ENCODE measurements around the gene SBNO2. TPM values are rescaled to one million over a fixed set of nuclear protein-coding genes. Genes with fewer than 3 reads are reported as not detected.

The SBNO2 gene
- total and polyA plus RNA-seq, 2 donors (not counting 3 experiments of a cell fraction or from before 2014, with no cell fraction given), result 31.4 to 65.7 TPM

DNA sequence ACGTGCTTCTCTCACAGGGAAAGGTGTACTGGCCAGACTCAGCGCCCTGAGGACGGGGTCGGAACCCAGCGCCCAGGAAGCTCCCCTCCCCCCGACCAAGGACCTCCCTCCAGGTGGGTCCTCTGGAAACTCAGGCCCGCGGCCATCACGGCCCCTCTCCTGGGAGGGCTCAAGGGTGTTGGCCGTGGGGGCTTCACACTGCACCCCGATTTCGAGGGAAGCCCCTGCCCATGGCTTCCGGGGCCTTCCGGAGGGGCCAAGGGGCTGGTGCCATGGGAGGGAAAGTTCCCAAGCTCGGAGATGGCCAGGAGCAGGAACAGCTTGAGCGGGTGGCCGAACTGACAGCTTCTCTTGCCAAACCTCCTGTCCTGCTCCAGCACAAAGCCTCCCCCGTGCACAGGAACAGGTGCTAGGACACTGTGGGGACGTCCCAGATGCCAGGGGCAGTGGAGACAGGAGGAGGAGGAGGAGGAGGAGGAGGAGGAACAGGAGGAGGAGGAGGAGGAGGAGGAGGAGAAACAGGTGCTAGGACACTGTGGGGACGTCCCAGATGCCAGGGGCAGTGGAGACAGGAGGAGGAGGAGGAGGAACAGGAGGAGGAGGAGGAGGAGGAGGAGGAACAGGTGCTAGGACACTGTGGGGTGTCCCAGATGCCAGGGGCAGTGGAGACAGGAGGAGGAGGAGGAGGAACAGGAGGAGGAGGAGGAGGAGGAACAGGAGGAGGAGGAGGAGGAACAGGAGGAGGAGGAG lies 10.0 kb downstream of the SBNO2 start:
- Histone ChIP-seq H3K9me1 (replicated peaks; ENCODE audit: control insufficient read depth, extremely low read depth, insufficient read depth, low read length) (no peaks in the 10 kb centered on the region), H4K20me1 (replicated peaks; ENCODE audit: control insufficient read depth, extremely low read depth, insufficient read depth, low read length) (no peaks in the 10 kb centered on the region), H2AFZ (ENCODE audit: low read depth, low read length) (no peak overlapping the region), H3K4me2 (ENCODE audit: insufficient read depth, low read length) (no peak overlapping the region), H3K36me3 (ENCODE audit: control insufficient read depth in 2 of 2, extremely low read depth in 1 of 2, insufficient read depth in 2 of 2, low read length in 2 of 2) (peaks cover 0 to 3% of the 10 kb centered on the region in 2 experiments), H3K9ac (replicated peaks; ENCODE audit: extremely low read depth, insufficient read depth, low read length) (no peak overlapping the region), H3K27ac (ENCODE audit: insufficient read depth, low read depth, low read length) (no peak overlapping the region), H3K27me3 (ENCODE audit: control insufficient read depth in 2 of 2, insufficient read depth in 2 of 2, low read length in 2 of 2) (no peaks in the 10 kb centered on the region), H3K4me1 (ENCODE audit: control insufficient read depth, extremely low read depth, insufficient read depth, low read length) (no peaks in the 10 kb centered on the region), H3K79me2 (ENCODE audit: control insufficient read depth, insufficient read depth, low read length) (peaks cover 21% of the 10 kb centered on the region), H3K4me3 (replicated peaks in 1 of 3; ENCODE audit: insufficient read depth in 1 of 3, low read depth in 1 of 3, low read length in 3 of 3) (no peak overlapping the region), H3K9me3 (replicated peaks; ENCODE audit: control insufficient read depth, insufficient read depth, low read length) (no peaks in the 10 kb centered on the region)
- intact Hi-C loops (cut with micrococcal nuclease), result no loop called here
- no peak for DNase-seq (ENCODE audit: low read depth, low spot score)
- no peak for TF ChIP-seq POLR2AphosphoS5 (IDR thresholded peaks at IDR 0.05; ENCODE audit: insufficient read depth, low read depth, low read length)
- no peak for TF ChIP-seq GATA2 (IDR thresholded peaks at IDR 0.05; ENCODE audit: insufficient read depth, insufficient read length, low read depth, low read length)
- TF ChIP-seq EZH2 (IDR thresholded peaks at IDR 0.05; ENCODE audit: borderline replicate concordance, low read depth, low read length, severe bottlenecking), result no peak
- no peak for TF ChIP-seq JUN (IDR thresholded peaks at IDR 0.05; ENCODE audit: borderline replicate concordance, insufficient read depth, insufficient read length, low read depth)
- TF ChIP-seq POLR2A (IDR thresholded peaks at IDR 0.05; ENCODE audit: low read depth, low read length), result no peak
- TF ChIP-seq MYC (IDR thresholded peaks at IDR 0.05; ENCODE audit: low read depth, low read length), result no peak
- TF ChIP-seq FOS (IDR thresholded peaks at IDR 0.05; ENCODE audit: borderline replicate concordance, insufficient read depth, low read length), result no peak
- TF ChIP-seq, protein P1, sequence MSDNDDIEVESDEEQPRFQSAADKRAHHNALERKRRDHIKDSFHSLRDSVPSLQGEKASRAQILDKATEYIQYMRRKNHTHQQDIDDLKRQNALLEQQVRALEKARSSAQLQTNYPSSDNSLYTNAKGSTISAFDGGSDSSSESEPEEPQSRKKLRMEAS (IDR thresholded peaks at IDR 0.05; ENCODE audit: insufficient read depth, insufficient read length), result no peak
- TF ChIP-seq, protein P2, sequence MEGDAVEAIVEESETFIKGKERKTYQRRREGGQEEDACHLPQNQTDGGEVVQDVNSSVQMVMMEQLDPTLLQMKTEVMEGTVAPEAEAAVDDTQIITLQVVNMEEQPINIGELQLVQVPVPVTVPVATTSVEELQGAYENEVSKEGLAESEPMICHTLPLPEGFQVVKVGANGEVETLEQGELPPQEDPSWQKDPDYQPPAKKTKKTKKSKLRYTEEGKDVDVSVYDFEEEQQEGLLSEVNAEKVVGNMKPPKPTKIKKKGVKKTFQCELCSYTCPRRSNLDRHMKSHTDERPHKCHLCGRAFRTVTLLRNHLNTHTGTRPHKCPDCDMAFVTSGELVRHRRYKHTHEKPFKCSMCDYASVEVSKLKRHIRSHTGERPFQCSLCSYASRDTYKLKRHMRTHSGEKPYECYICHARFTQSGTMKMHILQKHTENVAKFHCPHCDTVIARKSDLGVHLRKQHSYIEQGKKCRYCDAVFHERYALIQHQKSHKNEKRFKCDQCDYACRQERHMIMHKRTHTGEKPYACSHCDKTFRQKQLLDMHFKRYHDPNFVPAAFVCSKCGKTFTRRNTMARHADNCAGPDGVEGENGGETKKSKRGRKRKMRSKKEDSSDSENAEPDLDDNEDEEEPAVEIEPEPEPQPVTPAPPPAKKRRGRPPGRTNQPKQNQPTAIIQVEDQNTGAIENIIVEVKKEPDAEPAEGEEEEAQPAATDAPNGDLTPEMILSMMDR (IDR thresholded peaks at IDR 0.05; ENCODE audit: extremely low read depth in 1 of 2, insufficient read depth in 1 of 2, low read depth in 1 of 2, low read length in 2 of 2), result no peak
- CTCF ChIA-PET, result interaction anchor here (0.7 to 0.9 kb wide), 2 partner anchors 10 kb away, joined by 3 to 4 read pairs; partner anchors contain the start of gene SBNO2
- POLR2A ChIA-PET, result interaction anchor here (0.6 kb wide), 1 partner anchor 23 kb away, joined by 3 read pairs; no protein-coding TSS in a partner anchor
- dilution Hi-C loops (cut with MboI; ENCODE audit: extremely low pct_ligation_motif_present, low sequenced_read_pairs), result no loop called here
- no peak for FAIRE-seq
- no TSS peak for BruUV-seq (replicated peaks)

Measured in endothelial cell of umbilical vein (primary cell).